Measurements from ENCODE around the gene HSPB9.

DNA sequence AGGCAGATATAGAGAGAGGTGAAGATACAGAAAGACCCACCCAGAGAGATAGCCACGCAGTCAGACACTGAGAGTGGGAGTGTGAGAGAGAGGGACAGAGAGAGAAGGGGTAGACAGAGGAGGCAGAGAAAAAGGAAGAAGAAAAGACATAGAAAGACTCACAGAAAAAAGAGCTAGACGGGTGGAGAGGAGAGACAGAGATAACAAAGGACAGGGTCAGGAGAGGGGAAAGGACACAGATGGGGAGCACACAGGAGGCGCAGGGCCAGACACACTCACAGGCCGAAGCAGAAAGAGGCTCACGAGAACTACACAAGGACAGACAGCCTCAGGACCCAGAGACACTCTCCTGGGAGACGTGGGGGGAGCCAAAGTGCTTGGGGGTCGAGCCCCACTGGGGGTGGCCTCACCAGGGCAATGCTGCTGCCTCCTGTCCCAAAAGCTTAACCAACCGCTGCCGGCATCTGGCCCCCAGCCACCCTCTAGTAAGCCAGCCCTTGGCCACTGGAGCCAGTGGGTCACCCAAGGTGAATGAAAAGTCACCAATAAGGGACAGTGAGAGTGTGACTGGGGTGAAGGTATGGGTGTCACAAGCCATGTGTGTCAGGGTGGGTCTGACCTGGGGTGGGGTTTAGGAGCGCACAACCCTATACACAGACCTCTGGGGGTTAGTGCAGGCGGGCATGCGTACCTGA is 28.1 kb upstream of the HSPB9 start:
- TF ChIP-seq, protein P1, sequence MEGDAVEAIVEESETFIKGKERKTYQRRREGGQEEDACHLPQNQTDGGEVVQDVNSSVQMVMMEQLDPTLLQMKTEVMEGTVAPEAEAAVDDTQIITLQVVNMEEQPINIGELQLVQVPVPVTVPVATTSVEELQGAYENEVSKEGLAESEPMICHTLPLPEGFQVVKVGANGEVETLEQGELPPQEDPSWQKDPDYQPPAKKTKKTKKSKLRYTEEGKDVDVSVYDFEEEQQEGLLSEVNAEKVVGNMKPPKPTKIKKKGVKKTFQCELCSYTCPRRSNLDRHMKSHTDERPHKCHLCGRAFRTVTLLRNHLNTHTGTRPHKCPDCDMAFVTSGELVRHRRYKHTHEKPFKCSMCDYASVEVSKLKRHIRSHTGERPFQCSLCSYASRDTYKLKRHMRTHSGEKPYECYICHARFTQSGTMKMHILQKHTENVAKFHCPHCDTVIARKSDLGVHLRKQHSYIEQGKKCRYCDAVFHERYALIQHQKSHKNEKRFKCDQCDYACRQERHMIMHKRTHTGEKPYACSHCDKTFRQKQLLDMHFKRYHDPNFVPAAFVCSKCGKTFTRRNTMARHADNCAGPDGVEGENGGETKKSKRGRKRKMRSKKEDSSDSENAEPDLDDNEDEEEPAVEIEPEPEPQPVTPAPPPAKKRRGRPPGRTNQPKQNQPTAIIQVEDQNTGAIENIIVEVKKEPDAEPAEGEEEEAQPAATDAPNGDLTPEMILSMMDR (IDR thresholded peaks at IDR 0.05; ENCODE audit: insufficient read depth, low read depth, low read length), result no peak
- no peak for TF ChIP-seq EZH2 (IDR thresholded peaks at IDR 0.05; ENCODE audit: insufficient read depth, low read length)
